HG03442 (cell line): Measurements from ENCODE around the gene ADNP.

ENCODE experiments used
- ATAC-seq: cut with Tn5 transposase; IDR thresholded peaks from one replicate; pipeline ENCODE4 v1.9.1; 2021; ENCODE audit warnings: mild to moderate bottlenecking, moderate library complexity; ENCODE audit not compliant: unreplicated experiment

Gene ADNP

DNA sequence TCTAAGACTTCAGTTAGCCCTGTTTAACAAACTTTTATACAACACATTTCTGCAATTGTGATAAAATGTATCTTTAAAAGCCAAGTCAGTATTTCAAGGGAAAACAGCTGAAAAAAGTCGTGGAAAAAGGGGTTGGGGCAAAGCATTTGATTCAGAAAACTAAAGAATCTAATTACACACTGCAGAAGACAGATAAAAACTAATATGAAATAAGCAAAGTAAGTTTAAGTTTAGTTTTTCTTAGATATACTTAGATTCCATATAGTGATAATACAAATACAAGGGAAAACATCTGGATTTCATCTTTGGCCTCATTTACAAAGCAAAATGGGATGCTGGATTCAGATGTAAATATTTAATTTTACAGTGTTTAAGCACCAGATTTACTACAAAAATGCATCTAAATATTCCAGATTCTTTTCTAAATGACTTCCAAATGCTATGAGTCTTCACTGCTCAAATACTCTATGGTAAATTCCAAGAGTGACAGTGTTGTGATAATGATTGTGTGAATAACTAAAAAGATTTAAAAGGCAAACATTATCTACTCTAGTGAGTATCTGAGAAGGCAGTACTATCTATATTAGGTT, 1.5 kb upstream of the ADNP start:
- ATAC-seq, result no peak

DNA sequence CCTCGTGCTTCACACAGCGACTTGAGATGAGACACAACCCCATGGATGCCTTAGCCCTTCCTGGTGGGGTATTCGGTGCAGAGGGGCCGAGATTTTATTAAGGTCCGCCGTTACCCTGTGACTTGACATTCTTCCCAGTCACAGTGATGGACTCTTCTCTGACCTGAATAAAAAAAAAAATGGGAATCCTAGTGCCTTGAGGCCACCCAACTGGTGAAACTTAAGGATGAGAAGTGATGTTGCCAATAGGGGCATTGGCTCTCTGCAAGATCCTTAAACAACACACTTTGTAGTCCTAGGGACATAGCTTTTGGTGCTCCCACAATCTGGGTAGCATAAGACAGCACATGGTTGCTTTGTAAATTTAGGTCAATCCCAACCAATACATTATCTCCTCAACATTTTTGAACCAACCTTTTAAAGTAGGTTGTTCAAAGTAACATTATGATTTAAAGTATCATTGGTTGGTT, 814 bp upstream of the ADNP start:
- no peak for ATAC-seq

DNA sequence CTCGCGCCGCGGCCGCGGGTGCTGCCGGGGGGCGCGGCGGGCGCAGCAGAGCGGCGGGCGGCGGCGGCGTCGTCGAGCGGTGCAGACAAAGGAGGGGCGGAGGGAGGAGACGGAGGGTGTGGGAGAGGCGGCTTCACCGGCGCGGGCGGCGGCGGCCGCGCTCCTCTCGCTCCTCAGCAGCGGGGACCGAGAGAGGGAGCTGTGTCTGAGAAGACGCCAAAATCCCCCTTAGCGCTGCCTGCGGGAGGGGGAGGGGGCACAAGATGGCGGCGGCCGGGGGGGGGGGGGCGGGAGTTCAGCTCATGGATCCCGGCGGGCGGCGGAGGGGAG, 296 bp downstream of the ADNP start:
- peak; percentile 11 for ATAC-seq

DNA sequence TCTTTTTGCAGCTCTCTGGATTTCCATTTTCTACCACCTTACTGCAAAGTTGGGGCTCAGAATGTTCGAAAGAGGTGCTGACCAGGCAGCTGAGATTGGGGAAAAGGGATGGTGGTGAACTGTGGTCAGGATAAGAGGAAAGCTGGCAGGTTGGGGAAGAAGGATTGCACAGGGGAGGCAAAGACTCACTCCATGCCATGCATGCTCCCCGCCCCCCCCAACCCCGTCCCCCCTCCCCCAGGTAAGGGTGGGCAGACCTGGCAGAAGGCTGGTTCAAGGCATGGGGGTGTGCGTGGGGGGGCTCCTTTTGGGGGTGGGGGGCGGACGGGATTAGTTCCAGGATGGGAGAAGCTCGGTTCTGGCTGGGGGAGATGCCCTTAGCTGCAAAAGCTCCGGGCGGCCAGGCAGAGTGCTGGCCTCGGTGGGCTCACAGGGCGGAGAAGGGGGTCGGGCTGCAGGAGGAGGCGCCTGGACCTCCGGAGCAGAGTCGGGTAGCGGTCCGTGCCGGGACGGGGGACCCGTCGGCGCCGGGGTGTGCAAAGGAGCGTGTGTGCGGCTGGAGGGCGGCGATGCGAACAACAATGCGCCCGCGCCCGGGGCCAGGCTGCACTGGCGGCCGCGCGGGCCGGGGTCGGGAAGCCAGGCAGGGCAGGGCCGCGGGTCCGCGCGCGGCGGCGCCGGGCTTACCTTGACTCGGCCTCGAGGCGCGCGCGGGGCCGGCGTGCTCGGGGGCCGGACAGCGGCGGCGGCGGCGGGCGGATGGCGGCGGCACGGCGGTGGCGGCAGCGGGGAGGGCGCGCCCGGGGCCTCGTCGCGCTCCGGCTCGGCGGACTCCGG, 880 bp downstream of the ADNP start:
- peak; percentile 15 for ATAC-seq

DNA sequence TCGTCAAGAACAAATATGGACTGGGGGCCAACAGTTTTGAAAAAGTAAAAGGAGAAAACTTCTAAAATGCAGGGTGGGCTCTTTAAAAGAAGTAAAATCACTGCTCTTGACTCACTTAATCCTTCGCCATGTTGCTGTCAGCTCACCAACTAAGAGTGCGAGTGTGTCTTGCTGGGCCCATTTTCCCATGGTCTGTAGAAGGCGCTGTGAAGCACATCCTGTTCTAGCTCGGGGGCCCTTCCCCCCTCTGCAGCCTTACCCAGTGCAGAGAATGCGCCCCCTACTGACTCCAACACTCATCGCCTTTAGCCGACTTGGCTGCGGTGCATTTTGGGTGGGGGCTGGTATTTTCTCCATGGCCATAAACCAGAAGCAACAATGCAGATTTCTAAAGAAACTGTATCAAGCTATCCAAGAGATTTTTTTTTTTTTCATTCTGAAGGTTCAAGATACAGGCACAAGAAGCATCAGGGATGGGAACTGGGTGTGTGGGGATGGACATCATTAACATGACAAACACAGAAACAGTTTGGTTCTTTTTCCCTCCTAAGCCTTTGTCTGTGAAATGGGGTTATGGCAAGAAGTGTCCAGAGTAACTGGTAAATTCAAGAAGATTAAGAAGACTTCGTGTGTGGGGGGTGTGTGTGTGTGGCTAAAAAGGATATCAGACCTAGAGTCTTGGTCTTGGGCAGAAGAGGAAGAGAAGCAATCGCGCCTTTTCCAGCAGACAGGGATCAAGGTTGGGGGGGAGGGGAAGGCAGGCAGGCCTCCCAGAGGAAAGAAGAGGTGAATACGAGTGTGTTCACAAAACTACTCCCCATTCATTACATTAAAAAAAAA, 1.7 kb downstream of the ADNP start:
- peak; percentile 67 for ATAC-seq

DNA sequence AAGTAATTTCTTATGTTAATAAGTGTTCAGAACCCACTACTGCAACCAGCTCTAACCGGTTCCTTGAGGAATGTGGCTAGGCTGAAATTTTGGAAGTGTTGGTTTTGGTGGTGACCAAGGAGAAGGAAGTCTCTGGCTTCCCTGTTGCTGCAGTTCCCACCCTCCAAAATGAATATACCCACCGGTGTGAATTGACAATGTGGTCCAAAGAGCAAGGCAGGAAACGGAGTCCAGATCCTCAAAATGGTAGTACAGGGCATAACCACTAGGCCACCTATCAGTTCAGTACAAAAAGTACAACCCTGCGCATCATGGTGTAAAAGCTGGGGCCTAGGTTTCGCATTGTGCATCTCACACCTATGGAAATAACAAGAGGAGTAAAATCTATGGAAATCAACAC, 2.8 kb downstream of the ADNP start:
- ATAC-seq, result no peak

DNA sequence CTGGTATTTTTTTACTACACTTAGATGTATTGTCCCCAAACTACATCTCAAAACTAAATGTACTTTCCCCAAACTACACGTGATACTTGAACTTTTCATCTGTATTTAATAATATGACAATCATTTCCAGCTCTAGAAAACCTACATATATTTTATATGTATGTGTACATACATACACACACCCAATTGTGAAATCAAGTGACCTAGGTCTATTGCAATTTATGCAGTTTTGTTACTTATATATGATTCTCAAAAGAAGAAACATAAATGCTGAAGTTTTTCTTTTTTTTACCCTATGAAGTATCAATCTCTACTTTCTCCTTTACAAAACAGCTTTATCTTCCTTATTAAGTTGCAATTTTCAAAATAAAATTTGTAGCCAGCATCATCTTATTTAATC, 4.7 kb downstream of the ADNP start:
- no peak for ATAC-seq

DNA sequence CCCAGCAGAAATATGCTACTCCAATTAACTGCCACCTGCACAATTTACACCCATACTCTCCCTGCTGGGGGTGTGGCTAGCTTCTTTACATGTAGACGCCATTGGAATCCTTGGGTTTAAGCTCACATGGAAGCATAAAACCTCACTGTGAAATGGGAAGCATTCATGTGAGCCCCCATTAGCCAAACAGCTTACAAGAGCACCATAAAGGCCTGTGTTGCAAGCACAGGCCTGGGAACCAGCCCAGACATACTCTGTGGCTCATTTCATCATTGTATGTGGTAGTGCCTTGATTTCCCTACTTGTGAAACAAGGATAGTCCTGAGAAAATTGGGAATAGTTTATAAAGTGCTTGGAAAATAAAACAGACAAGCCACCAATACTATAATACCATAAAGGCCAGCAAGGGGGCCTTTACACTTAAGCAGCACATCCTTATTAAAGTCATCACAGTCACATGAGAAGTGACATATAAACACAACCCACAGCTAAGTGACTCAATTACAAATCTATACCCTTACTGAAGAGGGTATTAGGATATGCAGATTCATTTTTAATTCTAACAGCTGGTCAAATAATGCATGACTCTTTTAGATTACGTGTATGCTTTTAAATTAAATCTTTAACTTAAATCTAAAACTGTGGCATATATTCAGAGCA, 6.8 kb downstream of the ADNP start:
- no peak for ATAC-seq

DNA sequence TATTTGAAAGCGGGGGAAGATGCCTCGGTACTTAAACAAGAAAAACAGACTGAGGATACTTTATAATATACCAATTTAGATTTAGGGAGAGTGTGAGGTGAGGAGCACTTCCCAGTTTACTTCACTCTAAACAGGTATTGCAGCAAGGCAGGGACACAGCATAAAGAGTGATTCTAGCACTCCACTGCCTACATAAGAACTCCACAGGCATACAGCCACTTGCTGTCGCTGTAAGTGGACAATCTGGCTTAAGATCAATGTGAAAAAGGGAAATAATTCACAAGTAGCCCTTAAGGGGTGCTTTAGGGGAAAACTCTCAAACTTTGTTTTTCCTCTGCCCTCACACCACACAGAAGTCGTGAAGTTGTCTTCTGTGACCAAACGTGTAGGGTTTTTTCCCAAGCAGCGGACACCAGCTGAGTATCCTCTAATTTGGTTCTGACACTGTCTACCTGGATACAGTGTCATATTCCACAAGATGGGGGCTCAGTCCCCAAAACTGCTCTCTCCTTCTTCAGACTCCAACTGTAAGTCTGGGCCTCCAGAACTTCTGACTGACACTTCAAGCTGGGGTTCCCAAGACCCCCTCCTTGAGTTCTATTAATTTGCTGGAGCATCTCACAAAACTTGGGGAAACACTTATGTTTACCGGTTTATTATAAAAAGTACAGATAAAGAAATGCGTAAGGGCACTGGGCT, 9.3 kb downstream of the ADNP start:
- no peak for ATAC-seq

DNA sequence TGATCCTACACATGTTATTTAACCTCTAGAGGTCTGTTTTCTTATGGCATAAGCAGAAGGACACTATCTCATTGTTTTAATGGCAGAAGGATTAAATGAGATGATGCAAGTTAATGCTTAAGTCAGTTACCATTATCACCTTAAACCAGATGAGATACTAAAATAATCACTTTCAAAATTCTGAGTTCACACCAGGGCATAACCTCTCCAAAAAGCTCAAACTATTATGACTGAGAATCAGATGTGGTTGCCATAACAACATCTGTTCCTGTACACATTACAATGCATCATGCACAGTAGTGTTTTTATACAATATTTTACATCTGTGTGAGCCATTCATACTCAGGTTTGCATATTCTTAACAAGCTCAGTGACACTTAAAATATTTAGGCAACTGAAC, 10.2 kb downstream of the ADNP start:
- no peak for ATAC-seq

DNA sequence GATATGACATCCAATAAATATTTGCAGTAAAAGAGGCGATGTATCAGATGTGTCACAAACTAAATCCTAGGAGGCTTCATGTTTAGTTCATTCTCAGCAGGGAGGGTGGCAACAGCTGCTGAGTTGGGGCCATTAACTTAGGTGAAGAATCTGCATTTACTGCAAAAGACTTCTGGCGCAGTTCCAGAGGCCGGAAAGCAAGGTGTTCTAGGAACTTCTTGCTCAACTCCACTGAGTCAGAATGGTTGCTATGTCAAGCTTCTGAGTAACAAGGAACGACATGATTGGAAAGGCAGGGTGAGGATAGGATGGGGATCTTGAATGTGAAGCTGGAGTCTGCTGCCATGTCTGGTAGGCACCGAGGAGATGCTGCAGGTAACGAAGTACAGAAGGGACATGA, 11.7 kb downstream of the ADNP start:
- ATAC-seq, result no peak

DNA sequence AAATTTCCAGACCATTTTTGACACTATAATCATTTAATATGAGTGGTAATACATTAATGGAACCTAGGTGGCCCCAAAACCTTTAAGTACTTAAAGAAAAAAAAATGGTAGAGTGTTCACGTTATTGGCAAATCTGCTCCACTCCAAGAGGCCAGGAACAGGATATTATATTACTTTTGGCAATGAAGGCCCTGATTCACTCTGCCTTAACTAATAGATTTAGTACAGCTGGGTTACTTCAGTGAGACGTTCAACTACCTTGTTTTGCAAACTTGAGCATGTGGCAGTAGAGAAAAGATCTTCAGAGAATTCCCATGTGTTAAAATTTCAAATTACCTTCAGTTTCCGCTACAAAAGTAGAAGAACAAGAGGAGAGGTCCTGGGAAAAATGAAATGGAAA, 12.8 kb downstream of the ADNP start:
- ATAC-seq, result no peak

DNA sequence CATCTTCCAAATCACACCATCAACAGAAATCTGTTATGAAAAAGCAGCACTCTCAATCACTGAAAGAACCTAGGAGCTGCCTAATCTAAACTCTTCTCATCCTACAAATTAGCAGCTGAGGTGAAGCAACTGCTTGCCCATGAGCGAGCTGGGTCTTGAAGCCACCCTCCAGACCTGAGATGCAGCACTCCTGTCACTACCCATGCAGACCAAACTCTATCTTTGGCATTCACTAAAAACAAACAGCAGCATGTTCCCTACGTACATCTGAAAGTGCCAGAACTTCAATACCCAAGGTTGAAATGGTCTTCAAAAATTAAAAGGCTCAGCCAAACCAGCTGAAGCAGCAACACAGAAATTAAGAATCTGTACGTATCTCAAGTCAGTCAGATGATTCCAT, 14.3 kb downstream of the ADNP start:
- no peak for ATAC-seq

DNA sequence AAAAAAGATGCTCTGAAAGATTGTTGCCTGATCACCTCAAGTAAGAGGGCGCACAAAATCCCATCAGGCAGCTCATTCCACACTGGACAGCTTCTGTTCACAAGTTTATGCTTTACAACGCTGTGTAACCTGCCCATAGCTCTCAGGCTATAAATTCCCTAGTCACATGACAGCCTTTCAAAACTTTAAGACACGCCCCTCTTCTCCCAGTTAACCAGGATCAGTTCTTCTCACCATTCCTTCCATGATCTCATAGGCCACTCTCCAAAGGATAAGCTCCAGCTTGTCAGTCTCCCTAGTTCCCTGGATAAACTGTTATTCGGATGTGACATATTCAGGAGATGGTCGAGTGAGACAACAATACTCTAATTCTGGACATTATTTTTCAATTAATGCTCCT, 15.0 kb downstream of the ADNP start:
- ATAC-seq, result no peak

DNA sequence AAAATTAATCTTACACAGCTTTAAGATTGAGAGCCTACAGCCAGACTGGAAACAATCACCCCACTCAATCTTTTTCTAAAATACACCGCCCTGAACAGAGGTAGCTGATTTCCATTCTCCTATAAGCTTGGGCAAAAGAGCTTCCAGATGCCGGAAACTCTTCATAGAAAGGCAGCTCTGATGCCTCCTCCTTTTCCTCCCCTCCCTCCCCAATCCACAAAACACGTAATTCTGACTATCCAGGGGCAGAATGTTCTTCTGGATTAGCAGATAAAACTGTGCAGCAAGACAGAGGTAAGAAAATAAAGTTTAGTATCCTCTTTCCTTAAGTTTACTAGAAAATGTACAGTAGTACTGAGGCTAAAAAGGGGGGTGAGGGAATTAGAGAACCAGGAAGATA, 15.8 kb downstream of the ADNP start:
- ATAC-seq, result no peak

DNA sequence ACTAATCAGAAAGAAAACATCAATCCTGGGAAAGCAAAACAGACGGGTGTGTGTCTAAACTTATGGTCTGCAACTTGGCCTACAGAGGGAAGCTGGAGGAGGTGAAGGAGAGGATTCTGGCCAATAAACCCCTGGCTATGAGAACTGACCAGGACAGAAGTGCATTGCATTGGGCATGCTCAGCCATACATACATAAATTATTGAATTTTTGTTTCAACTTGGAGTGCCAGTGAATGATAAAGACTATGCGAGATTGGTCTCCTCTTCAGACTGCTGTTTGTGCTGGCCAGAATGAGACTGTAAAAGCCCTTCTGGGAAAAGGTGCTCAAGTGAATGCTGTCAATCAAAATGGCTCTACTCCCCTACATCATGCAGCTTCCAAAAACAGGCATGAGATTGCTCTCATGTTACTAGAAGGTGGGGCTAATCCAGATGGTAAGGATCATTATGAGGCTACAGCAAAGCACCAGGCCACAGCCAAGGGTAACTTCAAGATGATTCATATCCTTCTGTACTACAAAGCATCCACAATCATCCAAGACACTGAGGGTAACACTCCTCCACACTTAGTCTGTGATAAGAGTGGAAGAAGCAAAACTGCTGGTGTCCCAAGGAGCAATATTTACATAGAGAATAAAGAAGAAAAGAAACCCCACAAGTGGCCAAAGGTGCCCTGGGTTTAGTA, 17.4 kb downstream of the ADNP start:
- ATAC-seq, result no peak

DNA sequence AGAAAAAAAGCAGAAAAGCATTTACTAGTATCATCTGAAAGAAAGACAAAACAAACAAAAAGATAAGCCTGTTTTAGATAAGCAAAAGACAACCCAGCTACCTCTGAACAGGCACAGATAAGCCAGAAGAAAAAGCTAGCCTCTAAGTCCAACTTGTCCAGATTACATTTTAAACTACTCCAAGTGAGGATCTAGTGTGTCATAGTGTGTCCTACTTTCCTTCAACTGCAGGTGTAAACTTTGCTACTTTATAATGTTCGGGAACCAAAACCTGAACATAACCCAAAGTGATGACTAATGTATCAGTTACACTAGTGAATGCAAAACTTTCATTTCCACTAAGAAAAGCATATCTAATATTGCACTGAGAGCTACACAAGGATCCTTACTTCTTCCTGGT, 19.5 kb downstream of the ADNP start:
- peak; percentile 52 for ATAC-seq

DNA sequence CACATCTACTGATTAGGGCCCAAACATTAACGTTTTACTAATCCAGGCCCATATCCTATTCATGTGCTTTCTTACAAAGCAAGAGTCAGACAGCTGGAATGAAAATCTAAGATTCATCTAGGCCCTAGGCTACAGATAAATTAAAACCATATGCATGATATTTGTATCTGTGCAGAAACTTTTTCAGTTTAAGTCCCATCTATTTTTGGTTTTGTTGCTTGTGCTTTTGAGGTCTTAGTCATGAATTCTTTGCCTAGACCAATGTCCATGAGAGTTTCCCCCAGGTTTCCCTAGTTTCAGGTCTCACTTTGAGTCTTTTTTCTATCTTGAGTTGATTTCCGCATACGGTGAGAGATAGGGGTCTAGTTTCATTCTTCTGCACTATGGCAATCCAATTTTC, 20.2 kb downstream of the ADNP start:
- no peak for ATAC-seq

DNA sequence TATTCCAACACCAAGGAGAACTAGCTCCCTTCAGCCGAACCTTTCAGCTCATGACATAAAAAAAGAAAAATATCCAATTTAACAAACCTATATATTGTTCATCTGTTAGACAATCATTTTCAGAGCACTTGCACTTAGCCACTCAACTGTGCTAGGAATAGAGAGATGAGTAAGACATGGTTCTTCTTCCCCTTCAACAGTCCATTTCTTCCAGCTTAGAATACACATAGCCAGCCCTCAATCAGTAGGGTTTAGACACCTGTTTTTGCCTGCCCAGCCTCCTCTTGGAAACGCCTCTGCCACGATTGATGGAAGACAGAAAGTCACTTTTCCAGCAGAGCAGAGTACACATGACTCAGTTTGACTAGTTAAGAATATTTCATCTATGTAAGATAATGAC, 21.8 kb downstream of the ADNP start:
- ATAC-seq, result no peak

DNA sequence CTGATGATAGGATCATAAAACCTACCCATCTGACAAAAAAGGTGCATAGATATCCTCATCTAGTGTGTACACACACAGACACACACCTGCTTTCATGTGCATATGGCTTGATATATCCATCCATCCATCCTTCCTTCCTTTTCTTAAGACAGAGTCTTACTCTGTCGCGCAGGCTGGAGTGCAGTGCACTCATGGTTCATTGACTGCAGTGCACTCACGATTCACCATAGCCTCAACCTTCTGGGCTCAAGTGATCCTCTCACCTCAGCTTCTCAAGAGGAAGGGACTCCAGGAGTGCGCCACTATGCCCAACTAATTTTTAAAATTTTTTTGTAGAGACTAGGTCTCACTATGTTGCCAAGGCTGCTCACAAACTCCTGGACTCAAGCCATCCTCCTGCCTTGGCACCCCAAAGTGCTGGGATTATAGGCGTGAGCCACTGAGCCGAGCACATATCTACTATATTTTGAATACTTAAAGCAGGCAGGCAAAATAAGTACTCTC, 27.1 kb downstream of the ADNP start:
- ATAC-seq, result no peak
